ENCODE results near the gene PRR5L. TPM values are rescaled to one million over a fixed set of nuclear protein-coding genes. Genes with fewer than 3 reads are reported as not detected.

PRR5L gene
- total RNA-seq, 1 donor from 2014 or later: 122 TPM

DNA sequence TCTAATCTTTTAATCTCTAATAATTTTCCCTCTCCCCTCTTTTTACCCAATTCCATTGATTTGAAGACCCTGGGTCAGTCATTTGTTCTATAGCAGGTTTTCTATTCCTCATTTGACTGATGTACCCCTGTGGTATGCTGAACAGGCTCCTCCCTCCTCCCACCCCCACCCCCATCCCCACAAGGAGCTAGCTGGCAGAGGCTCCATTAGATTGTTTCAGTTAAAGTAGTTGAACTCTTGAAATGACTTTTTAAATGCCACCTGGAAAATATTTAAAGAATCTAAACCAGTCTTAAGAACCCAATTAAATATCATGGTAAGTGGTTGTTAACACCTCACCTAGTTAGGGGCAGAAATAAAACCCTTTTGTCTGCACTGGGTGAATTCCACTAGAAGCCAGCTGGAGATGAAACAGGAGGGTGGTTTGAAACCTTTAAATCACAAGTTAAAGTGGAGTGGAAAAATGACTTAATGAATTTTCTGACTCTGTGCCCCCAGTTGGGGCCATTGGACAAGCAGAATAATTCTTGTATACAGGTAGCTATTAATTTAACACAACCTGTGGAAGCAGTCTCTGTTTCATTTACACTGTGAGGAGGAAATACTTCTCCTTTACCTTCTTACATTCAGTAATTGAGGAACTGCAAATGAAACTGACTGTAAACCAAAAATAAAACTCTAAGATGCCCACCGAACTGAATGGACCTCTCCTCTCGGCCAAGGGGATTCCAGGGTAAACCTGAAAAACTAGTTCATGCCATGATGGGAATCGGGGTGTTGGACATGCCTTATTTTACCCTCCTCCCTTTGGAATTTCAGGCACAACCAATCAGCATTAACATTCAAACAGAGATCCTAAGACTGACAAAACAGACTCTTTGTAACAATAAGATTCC lies 30.7 kb downstream of the PRR5L start:
- no peak for DNase-seq (ENCODE audit: low spot score)
- Mint-ChIP-seq H3K36me3 (ENCODE audit: low read depth, unreplicated experiment) (no peaks in the 10 kb centered on the region), H3K9me3 (ENCODE audit: unreplicated experiment) (no peaks in the 10 kb centered on the region), H3K4me3 (ENCODE audit: unreplicated experiment) (no peak overlapping the region), H3K27ac (ENCODE audit: unreplicated experiment) (no peak overlapping the region), H3K4me1 (ENCODE audit: unreplicated experiment) (no peaks in the 10 kb centered on the region), H3K27me3 (ENCODE audit: unreplicated experiment) (peaks cover 1% of the 10 kb centered on the region)
- TF ChIP-seq, protein P1, sequence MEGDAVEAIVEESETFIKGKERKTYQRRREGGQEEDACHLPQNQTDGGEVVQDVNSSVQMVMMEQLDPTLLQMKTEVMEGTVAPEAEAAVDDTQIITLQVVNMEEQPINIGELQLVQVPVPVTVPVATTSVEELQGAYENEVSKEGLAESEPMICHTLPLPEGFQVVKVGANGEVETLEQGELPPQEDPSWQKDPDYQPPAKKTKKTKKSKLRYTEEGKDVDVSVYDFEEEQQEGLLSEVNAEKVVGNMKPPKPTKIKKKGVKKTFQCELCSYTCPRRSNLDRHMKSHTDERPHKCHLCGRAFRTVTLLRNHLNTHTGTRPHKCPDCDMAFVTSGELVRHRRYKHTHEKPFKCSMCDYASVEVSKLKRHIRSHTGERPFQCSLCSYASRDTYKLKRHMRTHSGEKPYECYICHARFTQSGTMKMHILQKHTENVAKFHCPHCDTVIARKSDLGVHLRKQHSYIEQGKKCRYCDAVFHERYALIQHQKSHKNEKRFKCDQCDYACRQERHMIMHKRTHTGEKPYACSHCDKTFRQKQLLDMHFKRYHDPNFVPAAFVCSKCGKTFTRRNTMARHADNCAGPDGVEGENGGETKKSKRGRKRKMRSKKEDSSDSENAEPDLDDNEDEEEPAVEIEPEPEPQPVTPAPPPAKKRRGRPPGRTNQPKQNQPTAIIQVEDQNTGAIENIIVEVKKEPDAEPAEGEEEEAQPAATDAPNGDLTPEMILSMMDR (IDR thresholded peaks at IDR 0.05; ENCODE audit: unreplicated experiment): no peak

DNA sequence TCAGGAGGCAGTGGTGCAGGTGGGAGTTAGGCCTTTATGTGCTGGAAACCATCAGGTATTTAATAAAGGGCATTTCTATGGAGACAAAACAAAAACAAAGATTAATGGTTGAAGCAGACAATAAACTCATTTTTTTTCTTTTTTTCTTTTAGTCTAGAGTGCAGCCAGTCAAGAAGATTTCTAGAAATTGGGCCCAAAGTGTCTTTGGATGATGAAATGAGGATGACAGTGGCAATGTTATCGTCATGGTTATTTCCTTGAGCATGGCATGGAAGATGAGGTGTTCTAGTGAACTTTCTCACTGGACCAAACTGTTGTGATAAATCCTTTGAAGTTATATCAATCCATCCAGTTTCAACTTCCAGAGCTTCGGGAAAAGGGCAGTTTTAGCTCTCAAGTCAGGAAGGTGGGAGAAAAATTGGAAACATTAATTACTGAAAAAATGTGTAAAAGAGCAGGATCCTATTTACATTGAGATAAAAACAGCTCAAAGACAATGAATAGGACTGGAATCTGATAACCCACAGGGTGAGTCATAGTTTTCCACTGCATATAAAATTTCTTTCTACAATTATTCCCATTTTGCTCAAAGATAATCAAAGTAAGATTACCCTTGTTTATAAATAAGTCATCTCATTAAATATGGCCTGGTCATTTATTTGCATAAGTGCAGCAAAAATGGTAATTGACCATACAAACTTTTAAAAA lies 33.0 kb downstream of the PRR5L start:
- Mint-ChIP-seq H3K36me3 (ENCODE audit: low read depth, unreplicated experiment) (no peaks in the 10 kb centered on the region), H3K9me3 (ENCODE audit: unreplicated experiment) (no peaks in the 10 kb centered on the region), H3K4me3 (ENCODE audit: unreplicated experiment) (no peak overlapping the region), H3K27ac (ENCODE audit: unreplicated experiment) (no peak overlapping the region), H3K27me3 (ENCODE audit: unreplicated experiment) (no peaks in the 10 kb centered on the region), H3K4me1 (ENCODE audit: unreplicated experiment) (no peaks in the 10 kb centered on the region)
- no peak for DNase-seq (ENCODE audit: low spot score)
- TF ChIP-seq, protein P1 (IDR thresholded peaks at IDR 0.05; ENCODE audit: unreplicated experiment): no peak

DNA sequence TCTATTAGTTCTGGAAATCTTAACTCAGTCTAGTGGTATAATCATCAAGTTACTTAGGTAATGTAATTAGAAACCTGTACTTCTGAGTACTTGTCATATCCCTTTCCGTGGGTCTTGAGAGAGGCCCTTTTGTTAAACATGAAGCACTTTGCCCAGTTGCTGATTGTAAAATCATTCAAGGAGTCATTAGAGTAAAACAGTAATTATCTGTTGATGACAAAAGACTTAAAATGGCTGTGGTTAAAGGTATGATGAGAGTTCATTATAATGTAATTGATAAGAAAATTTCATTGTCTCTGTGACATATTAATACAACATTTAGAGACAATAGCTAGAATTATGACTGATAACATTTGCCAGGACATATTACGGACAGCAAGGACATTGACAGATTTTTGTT lies 34.3 kb downstream of the PRR5L start:
- Mint-ChIP-seq H3K4me3 (ENCODE audit: unreplicated experiment) (no peak overlapping the region), H3K27me3 (ENCODE audit: unreplicated experiment) (no peaks in the 10 kb centered on the region), H3K36me3 (ENCODE audit: low read depth, unreplicated experiment) (no peaks in the 10 kb centered on the region), H3K4me1 (ENCODE audit: unreplicated experiment) (no peaks in the 10 kb centered on the region), H3K27ac (ENCODE audit: unreplicated experiment) (no peak overlapping the region), H3K9me3 (ENCODE audit: unreplicated experiment) (no peaks in the 10 kb centered on the region)
- no peak for DNase-seq (ENCODE audit: low spot score)
- TF ChIP-seq, protein P1 (IDR thresholded peaks at IDR 0.05; ENCODE audit: unreplicated experiment): no peak

DNA sequence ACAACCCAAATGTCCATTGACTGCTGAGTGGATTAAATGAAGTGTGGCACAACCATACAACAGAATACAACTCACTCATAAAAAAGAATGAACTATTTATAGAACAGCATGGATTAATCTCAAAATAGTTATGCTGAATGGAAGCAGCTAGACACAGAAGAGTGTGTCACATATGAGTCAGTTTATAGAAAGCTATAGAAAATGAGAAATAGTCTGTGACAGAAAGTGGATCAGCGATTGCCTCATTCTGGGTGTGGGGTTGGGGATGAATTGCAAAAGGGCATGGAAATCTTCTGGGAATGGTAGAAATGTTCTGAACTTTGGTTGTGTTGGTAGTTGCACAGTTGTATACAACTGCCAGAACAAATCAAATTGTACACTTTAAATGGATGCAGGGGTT lies 37.4 kb downstream of the PRR5L start:
- H3K4me3 Mint-ChIP-seq (ENCODE audit: unreplicated experiment): no peak overlapping the region
- H3K4me1 Mint-ChIP-seq (ENCODE audit: unreplicated experiment): no peaks in the 10 kb centered on the region
- no peak for DNase-seq (ENCODE audit: low spot score)
- H3K9me3 Mint-ChIP-seq (ENCODE audit: unreplicated experiment): no peaks in the 10 kb centered on the region
- H3K36me3 Mint-ChIP-seq (ENCODE audit: low read depth, unreplicated experiment): no peaks in the 10 kb centered on the region
- TF ChIP-seq, protein P1 (IDR thresholded peaks at IDR 0.05; ENCODE audit: unreplicated experiment): no peak
- H3K27ac Mint-ChIP-seq (ENCODE audit: unreplicated experiment): no peak overlapping the region
- H3K27me3 Mint-ChIP-seq (ENCODE audit: unreplicated experiment): no peaks in the 10 kb centered on the region

DNA sequence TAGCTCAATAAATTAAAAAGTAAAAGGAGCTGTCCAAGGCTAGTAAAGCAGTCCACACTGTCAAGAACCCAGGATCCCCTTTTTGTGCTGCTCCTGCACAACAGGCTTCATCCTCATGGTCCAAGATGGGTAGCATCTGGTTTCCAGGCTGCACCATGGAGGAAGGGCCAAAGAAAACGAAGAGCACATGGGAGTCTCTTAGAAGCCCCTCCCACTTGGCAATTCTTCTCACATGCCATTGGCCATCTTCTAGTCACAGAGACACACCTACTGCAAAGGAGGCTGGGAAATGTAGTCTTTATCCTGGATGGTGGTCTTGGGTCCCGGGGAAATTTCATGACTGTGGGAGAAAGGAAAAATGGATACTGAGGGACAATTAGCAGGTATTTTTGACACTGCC lies 37.8 kb downstream of the PRR5L start:
- TF ChIP-seq, protein P1 (IDR thresholded peaks at IDR 0.05; ENCODE audit: unreplicated experiment): no peak
- H3K36me3 Mint-ChIP-seq (ENCODE audit: low read depth, unreplicated experiment): no peaks in the 10 kb centered on the region
- no peak overlapping the region for H3K4me3 Mint-ChIP-seq (ENCODE audit: unreplicated experiment)
- H3K27ac Mint-ChIP-seq (ENCODE audit: unreplicated experiment): no peak overlapping the region
- DNase-seq (ENCODE audit: low spot score): no peak
- H3K9me3 Mint-ChIP-seq (ENCODE audit: unreplicated experiment): no peaks in the 10 kb centered on the region
- H3K27me3 Mint-ChIP-seq (ENCODE audit: unreplicated experiment): no peaks in the 10 kb centered on the region
- no peaks in the 10 kb centered on the region for H3K4me1 Mint-ChIP-seq (ENCODE audit: unreplicated experiment)
